GM12873 (cell line): ENCODE measurements around the gene NRIP1.

Source experiments
- TF ChIP-seq, protein P1 (sequence below): IDR thresholded peaks from 2 replicates; pipeline ENCODE4 v1.5.1; 2012; ENCODE audit warnings: low read depth, mild to moderate bottlenecking, moderate library complexity, low read length, control low read depth; ENCODE audit not compliant: insufficient read depth; ENCODE audit errors: missing control alignments

NRIP1 gene

DNA sequence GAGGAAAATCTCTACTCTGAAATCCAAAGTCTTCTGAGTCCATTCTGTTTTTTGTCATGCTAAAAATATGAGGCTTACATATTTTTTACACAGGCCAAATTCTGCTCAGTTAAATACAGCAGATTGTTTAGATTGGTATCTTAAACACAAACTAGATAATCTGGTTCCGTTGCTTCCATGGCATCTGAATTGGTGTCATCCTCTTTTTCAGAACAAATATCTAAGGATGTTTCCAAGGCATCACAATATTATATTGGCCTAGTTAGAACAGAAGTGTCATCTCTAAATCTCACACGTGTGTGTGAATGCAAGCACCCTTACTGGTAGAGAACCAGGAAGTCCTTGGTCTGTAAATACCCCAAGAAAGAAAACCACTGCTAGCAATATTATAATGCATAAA, 151.2 kb downstream of the NRIP1 start:
- TF ChIP-seq, protein P1, sequence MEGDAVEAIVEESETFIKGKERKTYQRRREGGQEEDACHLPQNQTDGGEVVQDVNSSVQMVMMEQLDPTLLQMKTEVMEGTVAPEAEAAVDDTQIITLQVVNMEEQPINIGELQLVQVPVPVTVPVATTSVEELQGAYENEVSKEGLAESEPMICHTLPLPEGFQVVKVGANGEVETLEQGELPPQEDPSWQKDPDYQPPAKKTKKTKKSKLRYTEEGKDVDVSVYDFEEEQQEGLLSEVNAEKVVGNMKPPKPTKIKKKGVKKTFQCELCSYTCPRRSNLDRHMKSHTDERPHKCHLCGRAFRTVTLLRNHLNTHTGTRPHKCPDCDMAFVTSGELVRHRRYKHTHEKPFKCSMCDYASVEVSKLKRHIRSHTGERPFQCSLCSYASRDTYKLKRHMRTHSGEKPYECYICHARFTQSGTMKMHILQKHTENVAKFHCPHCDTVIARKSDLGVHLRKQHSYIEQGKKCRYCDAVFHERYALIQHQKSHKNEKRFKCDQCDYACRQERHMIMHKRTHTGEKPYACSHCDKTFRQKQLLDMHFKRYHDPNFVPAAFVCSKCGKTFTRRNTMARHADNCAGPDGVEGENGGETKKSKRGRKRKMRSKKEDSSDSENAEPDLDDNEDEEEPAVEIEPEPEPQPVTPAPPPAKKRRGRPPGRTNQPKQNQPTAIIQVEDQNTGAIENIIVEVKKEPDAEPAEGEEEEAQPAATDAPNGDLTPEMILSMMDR, result no peak

DNA sequence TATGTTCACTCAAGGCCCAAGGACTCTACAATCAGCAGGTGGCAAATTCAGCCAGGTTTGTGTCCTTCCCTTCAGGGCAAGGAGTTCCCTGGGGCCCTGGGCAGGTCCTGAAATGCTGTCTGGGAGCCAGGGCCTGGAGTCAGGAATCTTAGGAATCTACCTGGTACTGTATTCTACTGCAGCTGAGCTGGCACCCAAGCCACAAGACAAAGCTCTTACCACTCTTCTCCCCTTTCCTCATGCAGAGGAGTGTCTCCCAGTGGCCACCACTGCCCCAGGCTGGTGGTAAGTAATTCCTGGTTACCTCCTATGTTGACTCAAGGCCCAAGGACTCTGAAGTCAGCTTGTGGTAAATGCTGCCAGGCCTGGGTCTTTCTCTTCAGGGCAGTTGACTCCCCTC, 153.4 kb downstream of the NRIP1 start:
- TF ChIP-seq, protein P1, result no peak
